Activated B cell treated with CpG ODN at 0.5 μM for 24 hours (primary cell): ENCODE results near the gene MSI2. TPM values are rescaled to one million over a fixed set of nuclear protein-coding genes. Genes with fewer than 3 reads are reported as not detected.

ENCODE experiments used
- ATAC-seq: fragments of 200-7000 bp; cut with Tn5 transposase; one replicate; pipeline ENCODE4 v1.10.0; 2021; ENCODE audit warnings: low read depth, mild to moderate bottlenecking, moderate library complexity
- CTCF ChIA-PET: fragments of 350-600 bp; sonication (Branson Sonifier 250); formaldehyde crosslinking; loops from one replicate; lab custom pipeline; 2021; ENCODE audit warnings: antibody characterized with exemption; lab: Charles Lee
- POLR2A ChIA-PET: fragments of 350-600 bp; sonication (Branson Sonifier 250); formaldehyde crosslinking; loops from one replicate; lab custom pipeline; 2021; ENCODE audit warnings: antibody characterized with exemption; lab: Charles Lee
- DNase-seq: peaks from one replicate; pipeline ENCODE4 v3.0.0; 2022
- H3K27ac Mint-ChIP-seq: one replicate; pipeline ENCODE4 v1.8.0; 2020; ENCODE audit warnings: mixed read lengths
- H3K27me3 Mint-ChIP-seq: one replicate; pipeline ENCODE4 v1.8.0; 2021; ENCODE audit warnings: mixed read lengths
- H3K36me3 Mint-ChIP-seq: one replicate; pipeline ENCODE4 v1.8.0; 2021; ENCODE audit warnings: low read depth, mixed read lengths
- H3K4me1 Mint-ChIP-seq: one replicate; pipeline ENCODE4 v1.8.0; 2021; ENCODE audit warnings: mixed read lengths
- H3K4me3 Mint-ChIP-seq: one replicate; pipeline ENCODE4 v1.8.0; 2020; ENCODE audit warnings: mild to moderate bottlenecking, mixed read lengths
- H3K9me3 Mint-ChIP-seq: one replicate; pipeline ENCODE4 v1.8.0; 2020; ENCODE audit warnings: mixed read lengths
- intact Hi-C: fragments of 100-400 bp; cut with micrococcal nuclease; formaldehyde crosslinking; loops from one replicate; pipeline ENCODE4 v1.15.1; 2024
- total RNA-seq: library from RNA; stranded (reverse); gene quantifications from 2 replicates; pipeline ENCODE4 v1.2.3, GENCODE V29; 2022
- TF ChIP-seq, protein P1 (sequence below): fragments of 200-600 bp; IDR thresholded peaks from one replicate; pipeline ENCODE4 v1.8.0; 2022; ENCODE audit warnings: antibody characterized with exemption, mild to moderate bottlenecking

The MSI2 gene
- total RNA-seq, 1 donor from 2014 or later, result 102 TPM

DNA sequence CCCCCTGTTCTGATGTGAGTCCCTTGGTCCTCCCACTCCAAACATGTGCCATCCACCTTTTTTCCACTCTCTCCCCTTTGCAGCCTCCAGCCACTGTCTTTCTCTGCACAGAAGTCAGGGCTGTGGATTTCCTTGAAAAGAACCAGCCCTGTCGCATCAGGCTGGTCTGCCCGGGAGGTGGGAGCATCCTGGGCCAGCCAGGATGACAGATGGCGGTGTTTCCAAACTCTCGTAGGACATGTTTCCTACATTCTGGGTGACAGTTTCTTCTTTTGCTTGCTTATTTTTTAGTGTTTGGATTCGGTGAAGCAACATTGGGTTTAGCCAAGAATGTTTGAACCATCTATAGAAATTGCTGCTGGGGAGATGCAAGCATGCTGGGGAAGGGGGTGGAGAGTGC lies 388.0 kb downstream of the MSI2 start:
- TF ChIP-seq, protein P1, sequence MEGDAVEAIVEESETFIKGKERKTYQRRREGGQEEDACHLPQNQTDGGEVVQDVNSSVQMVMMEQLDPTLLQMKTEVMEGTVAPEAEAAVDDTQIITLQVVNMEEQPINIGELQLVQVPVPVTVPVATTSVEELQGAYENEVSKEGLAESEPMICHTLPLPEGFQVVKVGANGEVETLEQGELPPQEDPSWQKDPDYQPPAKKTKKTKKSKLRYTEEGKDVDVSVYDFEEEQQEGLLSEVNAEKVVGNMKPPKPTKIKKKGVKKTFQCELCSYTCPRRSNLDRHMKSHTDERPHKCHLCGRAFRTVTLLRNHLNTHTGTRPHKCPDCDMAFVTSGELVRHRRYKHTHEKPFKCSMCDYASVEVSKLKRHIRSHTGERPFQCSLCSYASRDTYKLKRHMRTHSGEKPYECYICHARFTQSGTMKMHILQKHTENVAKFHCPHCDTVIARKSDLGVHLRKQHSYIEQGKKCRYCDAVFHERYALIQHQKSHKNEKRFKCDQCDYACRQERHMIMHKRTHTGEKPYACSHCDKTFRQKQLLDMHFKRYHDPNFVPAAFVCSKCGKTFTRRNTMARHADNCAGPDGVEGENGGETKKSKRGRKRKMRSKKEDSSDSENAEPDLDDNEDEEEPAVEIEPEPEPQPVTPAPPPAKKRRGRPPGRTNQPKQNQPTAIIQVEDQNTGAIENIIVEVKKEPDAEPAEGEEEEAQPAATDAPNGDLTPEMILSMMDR, result no peak
- no peak for ATAC-seq
- ChIA-PET CTCF (no interaction called here), POLR2A (no interaction called here)
- no peak overlapping the region for H3K4me3 Mint-ChIP-seq
- peaks cover 7% of the 10 kb centered on the region for H3K4me1 Mint-ChIP-seq
- intact Hi-C loops, result no loop called here
- DNase-seq, result no peak
- no peak overlapping the region for H3K27ac Mint-ChIP-seq
- peaks cover 13% of the 10 kb centered on the region for H3K36me3 Mint-ChIP-seq
- no peaks in the 10 kb centered on the region for H3K9me3 Mint-ChIP-seq
- H3K27me3 Mint-ChIP-seq, result no peaks in the 10 kb centered on the region

DNA sequence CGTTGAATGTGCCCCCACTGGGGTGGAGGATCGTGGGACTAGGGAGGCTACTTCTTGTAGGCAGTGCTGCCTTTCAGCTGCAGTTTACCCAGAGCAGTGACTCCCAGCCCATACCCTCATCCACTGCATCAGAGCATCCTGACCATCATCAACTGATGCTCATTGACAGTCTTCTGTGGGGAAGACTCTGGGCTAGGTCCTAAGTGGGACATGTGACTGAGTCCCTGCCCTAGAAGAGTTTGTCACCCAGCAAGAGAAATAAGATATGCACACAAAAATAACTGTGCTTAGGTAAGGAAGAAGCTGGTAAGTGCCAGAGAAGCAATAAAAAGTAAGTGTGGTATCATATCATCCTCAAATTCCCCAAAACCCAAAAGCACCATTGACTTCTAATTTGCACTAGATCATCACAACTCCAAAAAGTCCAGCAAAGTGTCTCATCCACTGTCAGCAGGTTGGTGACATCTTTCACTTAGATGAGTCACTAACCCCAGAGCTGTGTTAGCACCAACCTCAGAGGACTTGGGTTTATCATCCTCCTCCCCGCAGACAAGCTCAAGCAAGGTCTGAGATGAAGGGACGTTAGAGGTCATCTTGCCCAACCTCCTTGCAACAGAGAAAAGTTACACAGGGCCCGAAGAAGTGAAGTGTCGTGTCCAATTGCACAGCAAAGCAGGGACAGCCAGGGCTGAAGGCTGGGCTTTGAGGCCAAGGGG lies 389.8 kb downstream of the MSI2 start:
- ATAC-seq (peak; percentile 40), DNase-seq (no peak)
- Mint-ChIP-seq H3K36me3 (peaks cover 9% of the 10 kb centered on the region), H3K27me3 (no peaks in the 10 kb centered on the region), H3K9me3 (no peaks in the 10 kb centered on the region), H3K27ac (no peak overlapping the region), H3K4me1 (peaks cover 7% of the 10 kb centered on the region), H3K4me3 (no peak overlapping the region)
- ChIA-PET POLR2A (interaction anchor here (0.6 to 0.7 kb wide), 2 partner anchors 48 to 388 kb away, joined by 3 to 6 read pairs; no protein-coding TSS in a partner anchor), CTCF (interaction anchor here (1.9 kb wide), 1 partner anchor 49 kb away, joined by 5 read pairs; no protein-coding TSS in a partner anchor)
- TF ChIP-seq, protein P1, result no peak
- intact Hi-C loops, result no loop called here

DNA sequence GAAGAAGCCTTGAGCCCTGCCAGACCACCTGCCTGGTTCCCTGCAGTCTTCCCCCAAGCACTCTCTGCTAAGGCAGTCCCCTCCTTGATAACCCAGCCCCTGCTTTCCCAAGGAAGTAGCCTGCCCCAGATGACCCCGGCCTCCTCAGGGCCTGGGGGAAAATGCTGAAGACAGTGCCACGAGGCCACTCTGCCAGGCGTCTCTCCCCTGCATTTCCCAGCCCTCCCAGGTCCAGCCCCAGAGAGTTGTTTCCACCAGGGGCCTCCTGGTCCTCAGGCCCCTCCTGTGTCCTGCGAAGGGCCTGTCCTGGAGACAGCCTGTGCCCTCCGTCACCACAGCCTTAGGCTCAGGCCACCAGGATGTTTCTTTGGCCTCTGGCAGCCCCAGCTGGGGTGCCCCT lies 392.4 kb downstream of the MSI2 start:
- no peak for ATAC-seq
- H3K27ac Mint-ChIP-seq, result no peak overlapping the region
- intact Hi-C loops, result no loop called here
- H3K4me1 Mint-ChIP-seq, result peaks cover 7% of the 10 kb centered on the region
- ChIA-PET CTCF (no interaction called here), POLR2A (no interaction called here)
- peaks cover 10% of the 10 kb centered on the region for H3K36me3 Mint-ChIP-seq
- DNase-seq, result no peak
- H3K27me3 Mint-ChIP-seq, result no peaks in the 10 kb centered on the region
- no peaks in the 10 kb centered on the region for H3K9me3 Mint-ChIP-seq
- no peak overlapping the region for H3K4me3 Mint-ChIP-seq
- TF ChIP-seq, protein P1, result no peak

DNA sequence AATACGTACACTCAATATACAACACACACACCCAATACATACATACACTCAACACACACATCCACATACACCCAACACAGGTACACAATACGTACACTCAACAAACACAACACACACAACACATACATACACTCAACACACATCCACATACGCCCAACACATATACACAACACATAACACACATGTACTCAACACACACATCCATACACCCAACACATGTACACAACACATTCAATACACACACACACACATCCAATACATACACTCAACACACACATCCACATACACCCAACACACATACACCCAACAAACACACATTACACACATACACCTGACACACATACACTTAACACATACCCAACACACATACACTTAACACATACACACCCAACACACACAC lies 392.9 kb downstream of the MSI2 start:
- intact Hi-C loops, result no loop called here
- no peak for ATAC-seq
- TF ChIP-seq, protein P1, result no peak
- Mint-ChIP-seq H3K36me3 (peaks cover 11% of the 10 kb centered on the region), H3K27ac (no peak overlapping the region), H3K4me1 (peaks cover 7% of the 10 kb centered on the region), H3K9me3 (no peaks in the 10 kb centered on the region), H3K4me3 (no peak overlapping the region), H3K27me3 (no peaks in the 10 kb centered on the region)
- no peak for DNase-seq
- POLR2A ChIA-PET, result no interaction called here
- CTCF ChIA-PET, result no interaction called here

DNA sequence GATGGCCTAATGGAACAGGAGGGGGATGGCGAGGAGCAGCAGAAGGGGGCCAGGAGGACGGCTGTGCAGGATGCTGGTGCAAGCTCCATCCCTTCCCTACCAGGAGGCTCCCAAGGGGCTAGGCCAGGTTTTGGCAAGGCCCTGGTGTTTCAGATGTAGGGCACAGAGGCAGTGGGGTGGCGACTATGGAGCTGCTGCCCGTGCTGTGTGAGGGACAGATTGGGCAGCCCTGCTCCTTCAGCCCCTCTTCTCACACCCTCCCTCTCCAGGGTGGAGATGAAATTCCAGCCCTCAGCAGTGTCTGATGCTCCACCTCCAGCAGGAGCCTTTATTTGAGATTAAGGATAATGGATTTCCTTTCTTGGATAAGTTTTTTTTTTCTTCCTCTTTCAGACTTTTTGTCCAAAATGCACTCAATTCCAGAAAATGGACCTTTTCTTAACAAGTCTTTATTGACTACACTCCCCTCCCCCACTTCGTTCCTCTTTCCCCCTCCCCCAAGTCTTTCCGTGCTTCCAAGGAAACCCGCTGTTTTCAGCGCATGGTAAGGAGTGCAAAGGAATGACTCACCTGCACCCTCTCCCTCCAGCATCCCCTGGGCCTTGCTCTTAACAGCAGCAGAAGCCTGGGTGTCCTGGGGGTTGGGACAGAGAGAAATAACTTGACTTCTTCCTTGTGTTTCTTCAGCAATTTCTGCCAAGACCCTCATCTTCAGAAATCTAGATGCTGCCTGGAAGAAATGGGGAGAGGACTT lies 393.6 kb downstream of the MSI2 start:
- Mint-ChIP-seq H3K27ac (no peak overlapping the region), H3K4me3 (no peak overlapping the region), H3K9me3 (no peaks in the 10 kb centered on the region), H3K27me3 (no peaks in the 10 kb centered on the region), H3K4me1 (peaks cover 7% of the 10 kb centered on the region), H3K36me3 (peaks cover 8% of the 10 kb centered on the region)
- intact Hi-C loops, result no loop called here
- no peak for DNase-seq
- TF ChIP-seq, protein P1, result no peak
- ChIA-PET CTCF (no interaction called here), POLR2A (no interaction called here)
- ATAC-seq, result no peak
